B cell (primary cell): ENCODE measurements around the gene KRIT1. TPM values are rescaled to one million over a fixed set of nuclear protein-coding genes. Genes with fewer than 3 reads are reported as not detected.

Experiments
- ATAC-seq: fragments of 200-7000 bp; cut with Tn5 transposase; one replicate; pipeline ENCODE4 v1.10.0; 2021; ENCODE audit warnings: low read depth, mild to moderate bottlenecking, moderate number of reproducible peaks, moderate library complexity
- CTCF ChIA-PET: fragments of 350-600 bp; sonication (Branson Sonifier 250); formaldehyde crosslinking; loops from one replicate; lab custom pipeline; 2021; ENCODE audit warnings: antibody characterized with exemption, inconsistent platforms; lab: Charles Lee
- POLR2A ChIA-PET: fragments of 350-600 bp; sonication (Branson Sonifier 250); formaldehyde crosslinking; loops from one replicate; lab custom pipeline; 2021; ENCODE audit warnings: antibody characterized with exemption; lab: Charles Lee
- DNase-seq: peaks from one replicate; pipeline ENCODE4 v3.0.0; 2013
- H2AFZ ChIP-seq: 2 replicates; pipeline ENCODE4 v1.6.1; 2012; ENCODE audit warnings: mild to moderate bottlenecking, low read depth, low read length; ENCODE audit not compliant: insufficient read depth, poor library complexity, severe bottlenecking
- H3K27ac ChIP-seq, 2 donors: 1 replicate in 1 of 2; 2 replicates in 1 of 2; pipeline ENCODE4 v1.5.1; 2012 to 2013; ENCODE audit warnings: low read length in 2 of 2, mild to moderate bottlenecking in 2 of 2, moderate library complexity in 1 of 2
- H3K27me3 ChIP-seq, 4 experiments: fragments of 200-600 bp in 1 of 4; sonication (generic) in 1 of 4; replicated peaks in 1 of 4; 1 replicate in 2 of 4; 2 replicates in 2 of 4; pipeline versions ENCODE4 v1.6.1 to v1.7.0; 2013 to 2016; ENCODE audit warnings: low read length in 3 of 4, mild to moderate bottlenecking in 2 of 4, mixed read lengths in 1 of 4, moderate library complexity in 1 of 4; ENCODE audit not compliant: insufficient read depth in 4 of 4, control insufficient read depth in 3 of 4; ENCODE audit errors: control extremely low read depth in 1 of 4
- H3K36me3 ChIP-seq, 2 experiments: replicated peaks in 1 of 2; 1 replicate in 1 of 2; 2 replicates in 1 of 2; pipeline versions ENCODE4 v1.6.1 to v1.7.1; 2013; ENCODE audit warnings: low read length in 1 of 2; ENCODE audit not compliant: insufficient read depth in 2 of 2, control insufficient read depth in 1 of 2; ENCODE audit errors: control extremely low read depth in 1 of 2, extremely low read depth in 1 of 2
- H3K4me1 ChIP-seq, 2 donors: fragments of 200-600 bp in 1 of 2; sonication (generic) in 1 of 2; 1 replicate in 1 of 2; 2 replicates in 1 of 2; pipeline versions ENCODE4 v1.5.1 to v1.6.1; 2013 to 2017; ENCODE audit warnings: low read length in 2 of 2; ENCODE audit not compliant: control insufficient read depth in 2 of 2, insufficient read depth in 2 of 2
- H3K4me2 ChIP-seq: replicated peaks from 2 replicates; pipeline ENCODE3; 2012; ENCODE audit warnings: mild to moderate bottlenecking, low read depth, low read length; ENCODE audit not compliant: poor library complexity, severe bottlenecking
- H3K4me3 ChIP-seq, 5 experiments: fragments of 200-600 bp in 1 of 5; sonication (generic) in 1 of 5; 1 replicate in 3 of 5; 2 replicates in 2 of 5; pipeline versions ENCODE4 v1.5.1 to v1.7.0; 2011 to 2016; ENCODE audit warnings: low read length in 4 of 5, mild to moderate bottlenecking in 4 of 5, low read depth in 2 of 5, control low read depth in 1 of 5, moderate library complexity in 1 of 5; ENCODE audit not compliant: insufficient read depth in 1 of 5; ENCODE audit errors: control extremely low read depth in 1 of 5, extremely low read depth in 1 of 5
- H3K79me2 ChIP-seq: fragments of 200-600 bp; sonication (generic); one replicate; pipeline ENCODE4 v1.6.0; 2016; ENCODE audit warnings: low read length; ENCODE audit not compliant: control insufficient read depth, insufficient read depth
- H3K9ac ChIP-seq: fragments of 200-600 bp; sonication (generic); 2 replicates; pipeline ENCODE4 v1.6.1; 2017; ENCODE audit warnings: mild to moderate bottlenecking, low read length, moderate library complexity
- H3K9me3 ChIP-seq, 3 donors: one replicate each; pipeline versions ENCODE4 v1.6.1 to v1.7.1; 2013; ENCODE audit warnings: low read length in 2 of 3; ENCODE audit not compliant: control insufficient read depth in 2 of 3, insufficient read depth in 1 of 3; ENCODE audit errors: control extremely low read depth in 1 of 3
- H4K20me1 ChIP-seq: 2 replicates; pipeline ENCODE4 v1.6.0; 2012; ENCODE audit warnings: mild to moderate bottlenecking, low read length; ENCODE audit not compliant: insufficient read depth, control insufficient read depth, poor library complexity, severe bottlenecking
- H3K27ac Mint-ChIP-seq: one replicate; pipeline ENCODE4 v1.8.0; 2021; ENCODE audit warnings: mixed read lengths
- H3K27me3 Mint-ChIP-seq: one replicate; pipeline ENCODE4 v1.8.0; 2021; ENCODE audit warnings: mixed read lengths
- H3K4me1 Mint-ChIP-seq: one replicate; pipeline ENCODE4 v1.8.0; 2021; ENCODE audit warnings: mixed read lengths
- H3K4me3 Mint-ChIP-seq: one replicate; pipeline ENCODE4 v1.8.0; 2021; ENCODE audit warnings: mixed read lengths
- H3K9me3 Mint-ChIP-seq: one replicate; pipeline ENCODE4 v1.8.0; 2022; ENCODE audit warnings: mixed read lengths; ENCODE audit not compliant: insufficient read depth
- EZH2 ChIP-seq: IDR thresholded peaks from 2 replicates; pipeline ENCODE4 v1.6.1; 2012; ENCODE audit warnings: borderline replicate concordance, low read depth, mild to moderate bottlenecking, moderate library complexity, low read length; ENCODE audit not compliant: insufficient read depth, poor library complexity, severe bottlenecking
- WGBS: methylation state at CpG from one replicate; pipeline ENCODE4 v1.1.5; 2013; ENCODE audit warnings: missing lambda C conversion rate; ENCODE audit not compliant: insufficient coverage; 5-methylcytosine and 5-hydroxymethylcytosine counted together
- intact Hi-C: fragments of 100-400 bp; cut with micrococcal nuclease; formaldehyde crosslinking; loops from one replicate; pipeline ENCODE4 v1.10.0; 2022
- polyA plus RNA-seq: library from polyadenylated mRNA; depleted of rRNA; stranded (reverse); fragments of >200 nt; gene quantifications from 2 replicates; pipeline ENCODE4 v1.2.3, GENCODE V29; 2012
- total RNA-seq, 2 donors: library from RNA; stranded (reverse); fragments of 120-200 nt in 1 of 2; gene quantifications; 1 replicate in 1 of 2; 2 replicates in 1 of 2; pipeline versions ENCODE4 v1.2.3 to v1.2.4, GENCODE V29; 2013 to 2022
- TF ChIP-seq, protein P1 (sequence below): fragments of 200-600 bp; IDR thresholded peaks from one replicate; pipeline ENCODE4 v1.8.0; 2022; ENCODE audit warnings: antibody characterized with exemption, mild to moderate bottlenecking

The KRIT1 gene
- total and polyA plus RNA-seq, 2 donors (not counting 1 experiment from before 2014, with no cell fraction given): 25.0 to 78.1 TPM

DNA sequence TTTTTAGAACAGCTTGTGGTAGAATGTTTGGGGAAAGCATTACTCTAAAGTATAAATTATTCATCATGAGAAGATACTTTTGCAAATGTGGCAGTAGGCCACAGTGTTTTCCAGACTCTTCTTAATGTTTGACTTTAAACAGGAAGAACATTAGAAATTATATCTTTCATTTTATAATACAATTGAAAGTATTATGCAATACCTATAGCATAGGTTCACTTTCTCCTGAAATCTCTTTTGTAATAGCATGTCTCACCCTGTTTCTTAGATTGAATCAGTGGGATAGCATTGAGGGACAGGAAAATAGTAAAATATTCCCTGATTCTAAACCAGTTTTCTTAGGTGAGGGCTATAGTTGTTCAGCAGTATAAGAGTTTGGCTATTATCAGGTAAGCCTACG lies 23.2 kb upstream of the KRIT1 start:
- no peak overlapping the region for H3K4me3 ChIP-seq
- H2AFZ ChIP-seq: no peak overlapping the region
- no peak for ATAC-seq
- Mint-ChIP-seq H3K27me3 (no peaks in the 10 kb centered on the region), H3K27ac (no peak overlapping the region), H3K9me3 (no peaks in the 10 kb centered on the region), H3K4me3 (no peak overlapping the region), H3K4me1 (no peaks in the 10 kb centered on the region)
- H3K9ac ChIP-seq: no peak overlapping the region
- WGBS: no CpG with 5 or more reads among the region's 1 CpG
- no peak for DNase-seq
- intact Hi-C loops: no loop called here
- H3K79me2 ChIP-seq: peaks cover 49% of the 10 kb centered on the region
- no peaks in the 10 kb centered on the region for H3K36me3 ChIP-seq
- peaks cover 0 to 3% (median 0%) of the 10 kb centered on the region in 3 donors for H3K9me3 ChIP-seq
- H3K4me1 ChIP-seq: no peaks in the 10 kb centered on the region
- H4K20me1 ChIP-seq: peaks cover 11% of the 10 kb centered on the region
- ChIA-PET POLR2A (interaction anchor here (1.1 kb wide), 1 partner anchor 21 kb away, joined by 3 read pairs; no protein-coding TSS in a partner anchor), CTCF (no interaction called here)
- H3K27me3 ChIP-seq: no peaks in the 10 kb centered on the region
- no peak overlapping the region for H3K4me2 ChIP-seq
- no peak overlapping the region for H3K27ac ChIP-seq
- TF ChIP-seq EZH2: no peak
- TF ChIP-seq, protein P1, sequence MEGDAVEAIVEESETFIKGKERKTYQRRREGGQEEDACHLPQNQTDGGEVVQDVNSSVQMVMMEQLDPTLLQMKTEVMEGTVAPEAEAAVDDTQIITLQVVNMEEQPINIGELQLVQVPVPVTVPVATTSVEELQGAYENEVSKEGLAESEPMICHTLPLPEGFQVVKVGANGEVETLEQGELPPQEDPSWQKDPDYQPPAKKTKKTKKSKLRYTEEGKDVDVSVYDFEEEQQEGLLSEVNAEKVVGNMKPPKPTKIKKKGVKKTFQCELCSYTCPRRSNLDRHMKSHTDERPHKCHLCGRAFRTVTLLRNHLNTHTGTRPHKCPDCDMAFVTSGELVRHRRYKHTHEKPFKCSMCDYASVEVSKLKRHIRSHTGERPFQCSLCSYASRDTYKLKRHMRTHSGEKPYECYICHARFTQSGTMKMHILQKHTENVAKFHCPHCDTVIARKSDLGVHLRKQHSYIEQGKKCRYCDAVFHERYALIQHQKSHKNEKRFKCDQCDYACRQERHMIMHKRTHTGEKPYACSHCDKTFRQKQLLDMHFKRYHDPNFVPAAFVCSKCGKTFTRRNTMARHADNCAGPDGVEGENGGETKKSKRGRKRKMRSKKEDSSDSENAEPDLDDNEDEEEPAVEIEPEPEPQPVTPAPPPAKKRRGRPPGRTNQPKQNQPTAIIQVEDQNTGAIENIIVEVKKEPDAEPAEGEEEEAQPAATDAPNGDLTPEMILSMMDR: no peak

DNA sequence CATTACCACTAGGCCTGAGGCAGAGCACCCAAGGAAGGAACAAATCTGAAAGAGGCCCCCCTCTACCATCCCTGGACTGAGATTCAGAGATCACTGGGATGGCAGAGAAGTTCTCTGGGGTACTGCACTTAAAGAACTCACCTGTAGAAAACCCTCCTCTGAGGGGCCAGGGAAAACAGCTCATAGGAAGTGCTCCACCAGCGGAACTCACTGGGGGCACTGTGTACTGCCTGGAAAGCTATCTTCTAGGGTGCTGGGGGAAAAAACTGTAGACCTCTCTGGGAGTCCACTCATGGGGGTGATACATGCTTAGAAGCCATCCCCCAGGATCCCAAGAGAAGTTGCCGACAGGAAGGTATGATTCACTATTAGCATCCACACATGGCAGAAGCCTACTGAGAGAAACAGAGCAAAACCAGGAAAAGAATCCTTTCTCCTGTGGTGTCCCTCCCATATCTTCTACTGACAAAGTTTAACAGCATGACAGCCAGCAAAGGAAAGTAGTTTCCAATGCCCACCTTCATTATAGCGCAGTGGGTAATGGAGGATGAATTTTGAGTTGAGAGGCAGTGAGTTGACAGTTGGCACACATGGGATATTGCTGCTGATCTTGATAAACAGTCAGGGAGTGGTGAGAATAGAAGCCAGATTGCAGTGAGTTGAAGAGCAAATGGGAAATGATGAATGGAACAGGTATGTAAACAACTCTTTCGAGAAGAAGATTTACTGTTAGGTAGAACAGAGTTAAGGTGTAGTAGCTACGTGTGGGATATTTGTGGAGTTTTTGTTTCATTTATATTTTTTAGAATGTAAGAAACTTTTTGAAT lies 20.9 kb upstream of the KRIT1 start:
- ChIA-PET POLR2A (no interaction called here), CTCF (no interaction called here)
- Mint-ChIP-seq H3K4me3 (no peak overlapping the region), H3K9me3 (no peaks in the 10 kb centered on the region), H3K27ac (no peak overlapping the region), H3K27me3 (no peaks in the 10 kb centered on the region), H3K4me1 (peaks cover 1% of the 10 kb centered on the region)
- no peak overlapping the region for H3K4me2 ChIP-seq
- H2AFZ ChIP-seq: no peak overlapping the region
- no peak for TF ChIP-seq EZH2
- TF ChIP-seq, protein P1: no peak
- H3K79me2 ChIP-seq: peaks cover 39% of the 10 kb centered on the region
- H3K9me3 ChIP-seq: peaks cover 1 to 5% (median 3%) of the 10 kb centered on the region in 3 donors
- ATAC-seq (no peak), DNase-seq (no peak)
- no peak overlapping the region for H3K9ac ChIP-seq
- H4K20me1 ChIP-seq: peaks cover 4% of the 10 kb centered on the region
- no peaks in the 10 kb centered on the region for H3K36me3 ChIP-seq
- no peak overlapping the region for H3K4me3 ChIP-seq
- 90% methylated on average over 3 of the region's 5 CpGs for WGBS
- intact Hi-C loops: no loop called here
- H3K4me1 ChIP-seq: no peaks in the 10 kb centered on the region
- no peaks in the 10 kb centered on the region for H3K27me3 ChIP-seq
- no peak overlapping the region for H3K27ac ChIP-seq
